HUES64 (cell line): ENCODE results near the gene RAB40B.
A peak's percentile ranks its signal among the peaks of the same experiment; 100 is the strongest.

ENCODE experiments used
- H3K27ac ChIP-seq: 2 replicates; pipeline ENCODE4 v1.7.0; 2013; ENCODE audit warnings: low read depth, low read length, inconsistent platforms
- H3K27me3 ChIP-seq: 2 replicates; pipeline ENCODE4 v1.6.1; 2013; ENCODE audit warnings: mild to moderate bottlenecking, low read length; ENCODE audit not compliant: insufficient read depth
- H3K36me3 ChIP-seq: 2 replicates; pipeline ENCODE4 v1.6.1; 2013; ENCODE audit warnings: mild to moderate bottlenecking, low read length; ENCODE audit not compliant: insufficient read depth
- H3K4me1 ChIP-seq: 2 replicates; pipeline ENCODE4 v1.6.1; 2013; ENCODE audit warnings: mild to moderate bottlenecking, low read length, moderate library complexity; ENCODE audit not compliant: insufficient read depth
- H3K4me3 ChIP-seq: 2 replicates; pipeline ENCODE4 v1.5.1; 2013; ENCODE audit warnings: mild to moderate bottlenecking, low read length, moderate library complexity
- H3K9ac ChIP-seq: 2 replicates; pipeline ENCODE4 v1.6.1; 2013; ENCODE audit warnings: mild to moderate bottlenecking, low read depth, low read length
- H3K9me3 ChIP-seq: 2 replicates; pipeline ENCODE4 v1.6.1; 2013; ENCODE audit warnings: low read depth, low read length; ENCODE audit not compliant: insufficient read depth
- WGBS: fragments of 150-250, 120-280 bp; methylation state at CpG from one replicate; pipeline ENCODE4 v1.1.7; 2013; ENCODE audit warnings: missing lambda C conversion rate; 5-methylcytosine and 5-hydroxymethylcytosine counted together

RAB40B gene

GRCh38 chr17:82732118-82732743, 33.7 kb upstream of the RAB40B start:
- peaks cover 13% of the 10 kb centered on the region for H3K36me3 ChIP-seq
- no peak overlapping the region for H3K9ac ChIP-seq
- H3K4me3 ChIP-seq: no peak overlapping the region
- H3K27me3 ChIP-seq: no peaks in the 10 kb centered on the region
- WGBS: 95% methylated on average over 9 of the region's 13 CpGs
- peaks cover 7% of the 10 kb centered on the region; the same call in 1 of the 2 replicates for H3K9me3 ChIP-seq
- no peak overlapping the region for H3K27ac ChIP-seq
- H3K4me1 ChIP-seq: no peaks in the 10 kb centered on the region

DNA sequence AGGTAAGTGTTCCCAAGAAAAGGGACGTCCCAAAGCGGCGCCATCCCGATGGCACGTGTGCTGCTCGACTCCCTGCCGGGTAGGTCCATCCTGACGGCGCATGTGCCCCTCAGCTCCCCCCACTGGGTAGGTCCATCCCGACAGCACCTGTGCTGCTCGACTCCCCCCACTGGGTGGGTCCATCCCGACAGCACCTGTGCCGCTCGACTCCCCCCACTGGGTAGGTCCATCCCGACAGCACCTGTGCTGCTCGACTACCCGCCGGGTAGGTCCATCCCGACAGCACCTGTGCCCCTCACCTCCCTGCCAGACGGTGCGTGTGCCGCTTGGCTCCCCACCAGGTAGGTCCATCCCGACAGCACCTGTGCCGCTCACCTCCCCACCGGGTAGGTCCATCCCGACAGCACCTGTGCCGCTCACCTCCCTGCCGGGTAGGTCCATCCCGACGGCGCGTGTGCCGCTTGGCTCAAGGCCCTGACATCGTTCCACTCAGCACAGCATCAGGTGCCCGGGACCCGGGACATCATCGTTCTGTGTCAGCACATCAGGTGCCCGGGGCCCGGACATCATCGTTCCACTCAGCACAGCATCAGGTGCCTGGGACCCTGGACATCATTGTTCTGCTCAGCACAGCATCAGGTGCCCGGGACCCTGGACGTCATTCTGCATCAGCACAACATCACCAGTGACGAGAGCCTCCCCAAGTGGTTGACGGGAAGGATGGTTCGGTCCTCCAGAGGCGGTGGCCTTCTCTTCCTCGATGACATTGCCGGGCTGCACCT, 31.2 kb upstream of the RAB40B start:
- no peak overlapping the region for H3K27ac ChIP-seq
- H3K9ac ChIP-seq: no peak overlapping the region
- peaks cover 7% of the 10 kb centered on the region; the same call in 1 of the 2 replicates for H3K9me3 ChIP-seq
- no peak overlapping the region for H3K4me3 ChIP-seq
- H3K4me1 ChIP-seq: no peaks in the 10 kb centered on the region
- 88% methylated on average over 48 of the region's 48 CpGs for WGBS
- peaks cover 24% of the 10 kb centered on the region for H3K36me3 ChIP-seq
- no peaks in the 10 kb centered on the region for H3K27me3 ChIP-seq

- Histone ChIP-seq H3K27ac (no peak overlapping the region), H3K9ac (no peak overlapping the region), H3K4me1 (no peaks in the 10 kb centered on the region), H3K4me3 (no peak overlapping the region), H3K27me3 (no peaks in the 10 kb centered on the region), H3K36me3 (peaks cover 33% of the 10 kb centered on the region), H3K9me3 (no peaks in the 10 kb centered on the region)
- 95% methylated on average over 10 of the region's 10 CpGs for WGBS
These were observed 27.9 kb upstream of the RAB40B start for GRCh38 chr17:82726427-82726826.

- no peak overlapping the region for H3K9ac ChIP-seq
- H3K27ac ChIP-seq: no peak overlapping the region
- H3K4me1 ChIP-seq: no peaks in the 10 kb centered on the region
- no peak overlapping the region for H3K4me3 ChIP-seq
- WGBS: 95% methylated on average over 26 of the region's 26 CpGs
- H3K36me3 ChIP-seq: peaks cover 54% of the 10 kb centered on the region
- no peaks in the 10 kb centered on the region for H3K9me3 ChIP-seq
- H3K27me3 ChIP-seq: no peaks in the 10 kb centered on the region
These were observed 24.8 kb upstream of the RAB40B start for GRCh38 chr17:82723169-82723807.

DNA sequence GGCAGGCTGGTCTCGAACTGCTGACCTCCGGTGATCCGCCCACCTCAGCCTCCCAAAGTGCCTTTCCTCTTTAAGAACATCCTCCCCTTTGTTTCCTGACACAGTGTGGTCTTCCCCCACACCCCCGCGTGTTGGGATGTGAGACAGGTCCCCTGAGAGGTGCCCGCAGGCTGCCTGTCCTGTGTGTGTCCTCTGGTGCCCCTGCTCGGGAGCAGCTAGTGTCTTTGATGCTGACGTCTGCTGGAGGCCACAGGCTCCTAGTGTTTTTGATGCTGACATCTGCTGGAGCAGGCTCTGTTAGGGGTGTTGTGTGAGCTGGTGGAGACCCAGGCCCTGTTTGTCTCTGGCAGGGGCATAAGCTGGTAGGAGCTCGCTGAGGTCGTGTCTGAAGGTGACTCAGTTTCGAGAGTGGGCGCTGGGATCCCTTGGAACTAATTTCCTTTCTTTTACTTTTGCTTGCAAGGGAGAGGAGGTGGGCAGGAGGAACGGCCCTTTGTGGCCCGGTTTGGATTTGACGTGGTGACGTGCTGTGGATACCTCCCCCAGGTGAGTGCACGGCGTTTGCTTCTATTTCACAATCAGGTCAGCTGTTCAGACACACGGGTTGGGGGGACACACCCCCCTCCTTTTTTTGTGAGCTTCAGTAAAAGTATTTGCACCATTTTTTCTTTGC, 24.0 kb upstream of the RAB40B start:
- Histone ChIP-seq H3K36me3 (peaks cover 49% of the 10 kb centered on the region), H3K4me3 (no peak overlapping the region), H3K9me3 (no peaks in the 10 kb centered on the region), H3K27ac (no peak overlapping the region), H3K9ac (no peak overlapping the region), H3K27me3 (no peaks in the 10 kb centered on the region), H3K4me1 (no peaks in the 10 kb centered on the region)
- 93% methylated on average over 19 of the region's 19 CpGs for WGBS

DNA sequence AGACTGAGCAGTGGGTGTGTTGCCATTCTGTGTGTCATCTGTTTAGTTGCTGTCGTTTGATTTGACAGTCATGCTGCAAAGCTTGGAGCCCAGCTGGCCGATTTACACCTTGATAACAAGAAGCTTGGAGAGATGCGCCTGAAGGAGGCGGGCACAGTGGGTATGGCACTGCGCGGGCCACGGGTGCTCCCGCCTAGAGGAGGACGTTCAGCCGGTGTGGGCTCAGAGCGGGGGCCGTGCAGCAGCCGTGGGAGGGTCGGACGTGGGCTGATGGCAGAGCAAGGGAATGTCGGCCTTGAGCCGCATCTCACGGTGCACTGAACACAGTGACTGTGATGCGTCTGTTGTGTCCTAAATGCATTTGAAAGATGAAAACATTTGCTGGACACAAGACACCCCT, 21.7 kb upstream of the RAB40B start:
- no peaks in the 10 kb centered on the region for H3K4me1 ChIP-seq
- no peak overlapping the region for H3K27ac ChIP-seq
- H3K9me3 ChIP-seq: no peaks in the 10 kb centered on the region
- 96% methylated on average over 19 of the region's 19 CpGs for WGBS
- peaks cover 35% of the 10 kb centered on the region for H3K36me3 ChIP-seq
- no peak overlapping the region for H3K9ac ChIP-seq
- H3K27me3 ChIP-seq: no peaks in the 10 kb centered on the region
- H3K4me3 ChIP-seq: no peak overlapping the region

DNA sequence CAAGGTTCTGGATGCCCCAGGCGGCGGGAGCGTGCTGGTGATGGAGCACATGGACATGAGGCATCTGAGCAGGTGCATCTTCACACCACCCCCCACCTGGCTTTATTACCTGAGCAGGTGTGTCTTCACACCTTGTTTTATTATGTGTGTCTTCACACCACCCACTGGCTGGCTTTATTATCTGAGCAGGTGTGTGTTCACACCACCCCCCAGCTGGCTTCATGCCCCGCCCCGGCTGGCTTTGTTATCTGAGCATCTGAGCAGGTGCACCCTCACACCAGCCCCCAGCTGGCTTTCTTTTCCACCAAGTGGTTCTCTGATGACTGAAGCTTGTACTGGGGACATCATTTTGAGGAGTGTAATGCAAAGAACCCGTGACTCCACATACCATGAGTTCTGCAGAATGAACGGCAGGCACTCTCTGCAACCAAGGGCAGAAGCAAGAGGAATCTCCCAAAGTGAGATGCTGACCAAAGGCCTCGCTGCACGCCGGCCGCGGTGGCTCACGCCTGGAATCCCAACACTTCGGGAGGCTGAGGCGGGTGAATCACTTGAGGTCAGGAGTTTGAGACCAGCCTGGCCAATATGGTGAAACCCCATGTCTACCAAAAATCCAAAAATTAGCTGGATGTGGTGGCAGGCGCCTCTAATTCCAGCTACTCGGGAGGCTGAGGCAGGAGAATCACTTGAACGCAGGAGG, 20.6 kb upstream of the RAB40B start:
- Histone ChIP-seq H3K27me3 (no peaks in the 10 kb centered on the region), H3K4me1 (no peaks in the 10 kb centered on the region), H3K9ac (no peak overlapping the region), H3K4me3 (no peak overlapping the region), H3K27ac (no peak overlapping the region), H3K36me3 (peaks cover 35% of the 10 kb centered on the region), H3K9me3 (no peaks in the 10 kb centered on the region)
- 96% methylated on average over 18 of the region's 18 CpGs for WGBS

DNA sequence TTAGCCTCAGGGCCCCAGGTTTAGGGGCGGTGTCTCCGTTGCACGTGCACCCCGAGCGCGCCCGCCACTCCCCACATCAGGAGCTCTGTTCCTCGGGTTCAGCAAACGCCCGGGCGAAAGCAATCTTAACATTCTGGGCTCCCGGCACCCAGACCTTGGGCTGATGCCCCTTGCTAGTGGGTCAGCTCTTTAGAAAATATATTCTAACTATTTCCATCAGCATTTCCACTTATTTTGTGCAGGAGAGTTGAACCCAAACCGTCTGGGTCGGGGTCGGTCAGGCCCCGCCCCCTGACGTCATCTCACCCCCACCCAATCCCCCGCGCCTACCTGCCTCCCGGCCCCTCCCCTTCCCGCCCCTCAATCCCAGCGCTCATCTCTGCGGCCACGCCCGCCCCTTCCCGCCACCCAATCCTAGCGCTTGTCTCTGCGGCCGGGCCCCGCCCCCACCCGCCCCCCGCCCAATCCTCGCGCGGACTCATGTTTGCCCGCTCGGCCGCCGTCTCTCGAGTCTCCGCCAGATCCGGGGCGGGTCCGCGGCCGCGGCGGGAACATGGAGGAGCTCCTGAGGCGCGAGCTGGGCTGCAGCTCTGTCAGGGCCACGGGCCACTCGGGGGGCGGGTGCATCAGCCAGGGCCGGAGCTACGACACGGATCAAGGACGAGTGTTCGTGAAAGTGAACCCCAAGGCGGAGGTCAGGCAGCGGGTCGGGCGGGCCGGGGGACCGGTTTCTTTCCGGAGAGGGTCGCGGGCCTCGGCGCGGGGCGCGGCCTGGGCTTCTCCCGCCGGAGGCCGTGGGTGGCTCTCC, 17.9 kb upstream of the RAB40B start, which contains the start of gene FN3KRP:
Gene FN3KRP (plus strand): TSS at position 504 of the 808 bp plus-strand sequence. CDS start 50 bp downstream, at position 554.
- Histone ChIP-seq H3K27ac (peak within 1 kb of the TSS; percentile 25; the same call in 1 of the 2 replicates), H3K4me3 (peak within 1 kb of the TSS; percentile 85), H3K4me1 (no peaks in the 10 kb centered on the region), H3K36me3 (peaks cover 22% of the 10 kb centered on the region), H3K9me3 (no peaks in the 10 kb centered on the region), H3K27me3 (no peaks in the 10 kb centered on the region), H3K9ac (peak within 1 kb of the TSS; percentile 79)
- WGBS: under 1% methylated on average over 71 of the region's 75 CpGs

- Histone ChIP-seq H3K36me3 (no peaks in the 10 kb centered on the region), H3K27me3 (no peaks in the 10 kb centered on the region), H3K4me1 (no peaks in the 10 kb centered on the region), H3K9me3 (no peaks in the 10 kb centered on the region), H3K27ac (no peak overlapping the region), H3K4me3 (no peak overlapping the region), H3K9ac (no peak overlapping the region)
- 90% methylated on average over 35 of the region's 35 CpGs for WGBS
These were observed 14.7 kb upstream of the RAB40B start for GRCh38 chr17:82713071-82713723.
